ENCODE data around the gene NR2F1.
A peak's percentile ranks its signal among the peaks of the same experiment; 100 is the strongest.

NR2F1 gene

GRCh38 chr5:93610581-93611272 is 27.7 kb downstream of the NR2F1 start:
- H3K36me3 ChIP-seq (ENCODE audit: control insufficient read depth, insufficient read depth, low read length) = no peaks in the 10 kb centered on the region
- H3K27me3 ChIP-seq (ENCODE audit: control insufficient read depth, insufficient read depth, low read length) = peaks cover 98% of the 10 kb centered on the region
- peaks cover 48% of the 10 kb centered on the region for H3K4me1 ChIP-seq (ENCODE audit: control insufficient read depth, insufficient read depth, low read length)
- H3K9ac ChIP-seq (ENCODE audit: low read depth, low read length) = no peak overlapping the region
- no peak overlapping the region for H3K4me3 ChIP-seq (ENCODE audit: low read depth, low read length)
- H3K27ac ChIP-seq (ENCODE audit: low read depth, low read length) = no peak overlapping the region
- no peaks in the 10 kb centered on the region for H3K9me3 ChIP-seq (ENCODE audit: control insufficient read depth, insufficient read depth, low read length)

GRCh38 chr5:93611273-93611975 is 28.4 kb downstream of the NR2F1 start:
- no peak overlapping the region for H3K4me3 ChIP-seq (ENCODE audit: low read depth, low read length)
- H3K27ac ChIP-seq (ENCODE audit: low read depth, low read length) = no peak overlapping the region
- peaks cover 48% of the 10 kb centered on the region for H3K4me1 ChIP-seq (ENCODE audit: control insufficient read depth, insufficient read depth, low read length)
- no peaks in the 10 kb centered on the region for H3K36me3 ChIP-seq (ENCODE audit: control insufficient read depth, insufficient read depth, low read length)
- no peak overlapping the region for H3K9ac ChIP-seq (ENCODE audit: low read depth, low read length)
- H3K27me3 ChIP-seq (ENCODE audit: control insufficient read depth, insufficient read depth, low read length) = peaks cover 98% of the 10 kb centered on the region
- H3K9me3 ChIP-seq (ENCODE audit: control insufficient read depth, insufficient read depth, low read length) = no peaks in the 10 kb centered on the region

GRCh38 chr5:93611976-93612854 is 29.2 kb downstream of the NR2F1 start:
- H3K36me3 ChIP-seq (ENCODE audit: control insufficient read depth, insufficient read depth, low read length) = no peaks in the 10 kb centered on the region
- no peak overlapping the region for H3K27ac ChIP-seq (ENCODE audit: low read depth, low read length)
- peaks cover 98% of the 10 kb centered on the region for H3K27me3 ChIP-seq (ENCODE audit: control insufficient read depth, insufficient read depth, low read length)
- no peak overlapping the region for H3K9ac ChIP-seq (ENCODE audit: low read depth, low read length)
- peak overlapping the region; percentile 43 for H3K4me3 ChIP-seq (ENCODE audit: low read depth, low read length)
- no peaks in the 10 kb centered on the region for H3K9me3 ChIP-seq (ENCODE audit: control insufficient read depth, insufficient read depth, low read length)
- H3K4me1 ChIP-seq (ENCODE audit: control insufficient read depth, insufficient read depth, low read length) = peaks cover 44% of the 10 kb centered on the region

- Histone ChIP-seq H3K9ac (ENCODE audit: low read depth, low read length) (no peak overlapping the region), H3K27me3 (ENCODE audit: control insufficient read depth, insufficient read depth, low read length) (peaks cover 99% of the 10 kb centered on the region)
These were observed 29.8 kb downstream of the NR2F1 start for GRCh38 chr5:93612855-93613243.

GRCh38 chr5:93616538-93617174 is 33.6 kb downstream of the NR2F1 start:
- no peak overlapping the region for H3K27ac ChIP-seq (ENCODE audit: low read depth, low read length)
- no peak overlapping the region for H3K4me3 ChIP-seq (ENCODE audit: low read depth, low read length)
- H3K27me3 ChIP-seq (ENCODE audit: control insufficient read depth, insufficient read depth, low read length) = peaks cover 97% of the 10 kb centered on the region
- H3K4me1 ChIP-seq (ENCODE audit: control insufficient read depth, insufficient read depth, low read length) = peaks cover 28% of the 10 kb centered on the region
- no peaks in the 10 kb centered on the region for H3K9me3 ChIP-seq (ENCODE audit: control insufficient read depth, insufficient read depth, low read length)
- no peaks in the 10 kb centered on the region for H3K36me3 ChIP-seq (ENCODE audit: control insufficient read depth, insufficient read depth, low read length)
- H3K9ac ChIP-seq (ENCODE audit: low read depth, low read length) = no peak overlapping the region

More at GRCh38 chr5:93612855-93613243, 29.8 kb downstream of the NR2F1 start:
- no peaks in the 10 kb centered on the region for H3K36me3 ChIP-seq (ENCODE audit: control insufficient read depth, insufficient read depth, low read length)
- peaks cover 40% of the 10 kb centered on the region for H3K4me1 ChIP-seq (ENCODE audit: control insufficient read depth, insufficient read depth, low read length)
- no peak overlapping the region for H3K4me3 ChIP-seq (ENCODE audit: low read depth, low read length)
- H3K9me3 ChIP-seq (ENCODE audit: control insufficient read depth, insufficient read depth, low read length) = no peaks in the 10 kb centered on the region
- H3K27ac ChIP-seq (ENCODE audit: low read depth, low read length) = no peak overlapping the region

- H3K4me1 ChIP-seq (ENCODE audit: control insufficient read depth, insufficient read depth, low read length) = peaks cover 16% of the 10 kb centered on the region
- no peak overlapping the region for H3K27ac ChIP-seq (ENCODE audit: low read depth, low read length)
- H3K27me3 ChIP-seq (ENCODE audit: control insufficient read depth, insufficient read depth, low read length) = peaks cover 95% of the 10 kb centered on the region
- H3K9ac ChIP-seq (ENCODE audit: low read depth, low read length) = no peak overlapping the region
- H3K9me3 ChIP-seq (ENCODE audit: control insufficient read depth, insufficient read depth, low read length) = no peaks in the 10 kb centered on the region
- H3K4me3 ChIP-seq (ENCODE audit: low read depth, low read length) = peak overlapping the region; percentile 74
- H3K36me3 ChIP-seq (ENCODE audit: control insufficient read depth, insufficient read depth, low read length) = no peaks in the 10 kb centered on the region
These were observed 37.7 kb downstream of the NR2F1 start for GRCh38 chr5:93620487-93621326.

GRCh38 chr5:93621327-93621798 is 38.3 kb downstream of the NR2F1 start:
- Histone ChIP-seq H3K4me3 (ENCODE audit: low read depth, low read length) (peak overlapping the region; percentile 74), H3K4me1 (ENCODE audit: control insufficient read depth, insufficient read depth, low read length) (peaks cover 16% of the 10 kb centered on the region), H3K27ac (ENCODE audit: low read depth, low read length) (no peak overlapping the region), H3K27me3 (ENCODE audit: control insufficient read depth, insufficient read depth, low read length) (peaks cover 90% of the 10 kb centered on the region), H3K9me3 (ENCODE audit: control insufficient read depth, insufficient read depth, low read length) (no peaks in the 10 kb centered on the region), H3K36me3 (ENCODE audit: control insufficient read depth, insufficient read depth, low read length) (no peaks in the 10 kb centered on the region), H3K9ac (ENCODE audit: low read depth, low read length) (no peak overlapping the region; the same call in 1 of the 2 replicates)

- H3K4me1 ChIP-seq (ENCODE audit: control insufficient read depth, insufficient read depth, low read length) = peaks cover 16% of the 10 kb centered on the region
- no peak overlapping the region for H3K4me3 ChIP-seq (ENCODE audit: low read depth, low read length)
- H3K36me3 ChIP-seq (ENCODE audit: control insufficient read depth, insufficient read depth, low read length) = no peaks in the 10 kb centered on the region
- no peak overlapping the region for H3K27ac ChIP-seq (ENCODE audit: low read depth, low read length)
- no peaks in the 10 kb centered on the region for H3K9me3 ChIP-seq (ENCODE audit: control insufficient read depth, insufficient read depth, low read length)
- H3K27me3 ChIP-seq (ENCODE audit: control insufficient read depth, insufficient read depth, low read length) = peaks cover 80% of the 10 kb centered on the region
- H3K9ac ChIP-seq (ENCODE audit: low read depth, low read length) = no peak overlapping the region
These were observed 39.3 kb downstream of the NR2F1 start for GRCh38 chr5:93622240-93622885.

- Histone ChIP-seq H3K4me3 (ENCODE audit: low read depth, low read length) (no peak overlapping the region), H3K9ac (ENCODE audit: low read depth, low read length) (no peak overlapping the region), H3K9me3 (ENCODE audit: control insufficient read depth, insufficient read depth, low read length) (no peaks in the 10 kb centered on the region), H3K27me3 (ENCODE audit: control insufficient read depth, insufficient read depth, low read length) (peaks cover 72% of the 10 kb centered on the region), H3K4me1 (ENCODE audit: control insufficient read depth, insufficient read depth, low read length) (peaks cover 16% of the 10 kb centered on the region), H3K36me3 (ENCODE audit: control insufficient read depth, insufficient read depth, low read length) (no peaks in the 10 kb centered on the region), H3K27ac (ENCODE audit: low read depth, low read length) (no peak overlapping the region)
These were observed 40.1 kb downstream of the NR2F1 start for GRCh38 chr5:93623153-93623552.
